Measurements from ENCODE around the gene LETM1.

- TF ChIP-seq CTCF (conservative IDR thresholded peaks at IDR 0.05 in 1 of 2, IDR thresholded peaks at IDR 0.05 in 1 of 2; ENCODE audit: low read depth in 1 of 2, low read length in 2 of 2): no peak
- no peak for TF ChIP-seq EZH2 (IDR thresholded peaks at IDR 0.05; ENCODE audit: low read length, missing control alignments)
These were observed 41.5 kb downstream of the LETM1 start for GRCh38 chr4:1814453-1814852.

Data from fibroblast of lung (primary cell).